Subcutaneous adipose tissue (tissue), 4 donors: Measurements from ENCODE around the gene SAT1. TPM values are rescaled to one million over a fixed set of nuclear protein-coding genes. Genes with fewer than 3 reads are reported as not detected.

Experiments used
- CTCF ChIP-seq: fragments of 450-650 bp; IDR thresholded peaks from one replicate; pipeline ENCODE4 v1.5.1; 2016; ENCODE audit warnings: low read depth, mild to moderate bottlenecking, control low read depth, antibody characterized with exemption, moderate library complexity
- total RNA-seq, 4 donors: library from RNA; depleted of rRNA; stranded (reverse); fragments of >200 nt; gene quantifications; one replicate each; pipeline ENCODE4 v1.1.0, GENCODE V29; 2016

The SAT1 gene
- total RNA-seq, 4 donors from 2014 or later, result 976 to 1,919 (median 1,082) TPM

GRCh38 chrX:23813808-23814207, 30.8 kb downstream of the SAT1 start:
- no peak for TF ChIP-seq CTCF

GRCh38 chrX:23815376-23815775, 32.4 kb downstream of the SAT1 start:
- no peak for TF ChIP-seq CTCF

GRCh38 chrX:23816179-23816578, 33.2 kb downstream of the SAT1 start:
- TF ChIP-seq CTCF, result no peak

- no peak for TF ChIP-seq CTCF
These were observed 35.0 kb downstream of the SAT1 start for GRCh38 chrX:23817979-23818336.

GRCh38 chrX:23819385-23820234, 36.6 kb downstream of the SAT1 start:
- TF ChIP-seq CTCF, result no peak

- no peak for TF ChIP-seq CTCF
These were observed 37.3 kb downstream of the SAT1 start for GRCh38 chrX:23820235-23820782.

- no peak for TF ChIP-seq CTCF
These were observed 38.9 kb downstream of the SAT1 start for GRCh38 chrX:23821847-23822246.
